Heart right ventricle (tissue), 16 donors: ENCODE data around the gene MACROH2A1. TPM values are rescaled to one million over a fixed set of nuclear protein-coding genes. Genes with fewer than 3 reads are reported as not detected.

Experiments used
- ATAC-seq, 8 donors: fragments of 200-7000 bp; cut with Tn5 transposase; one replicate each; pipeline ENCODE4 v1.9.1; 2020; ENCODE audit warnings: mild to moderate bottlenecking in 8 of 8, moderate library complexity in 8 of 8, moderate number of reproducible peaks in 1 of 8
- DNase-seq, 2 donors: peaks; one replicate each; pipeline ENCODE4 v3.0.0-alpha.2; 2020
- H3K27ac ChIP-seq, 10 donors: fragments of 200-600 bp; sonication (generic) in 2 of 10; one replicate each; pipeline versions ENCODE4 v1.5.0 to v1.8.0; 2020 to 2022; ENCODE audit warnings: mild to moderate bottlenecking in 3 of 10
- H3K27me3 ChIP-seq, 7 donors: fragments of 200-600 bp; one replicate each; pipeline ENCODE4 v1.8.0; 2021 to 2022; ENCODE audit warnings: mild to moderate bottlenecking in 2 of 7
- H3K36me3 ChIP-seq, 9 donors: fragments of 200-600 bp; sonication (generic) in 1 of 9; one replicate each; pipeline versions ENCODE4 v1.5.0 to v1.8.0; 2020 to 2022; ENCODE audit warnings: mild to moderate bottlenecking in 2 of 9
- H3K4me1 ChIP-seq, 9 donors: fragments of 200-600 bp; sonication (generic) in 1 of 9; one replicate each; pipeline versions ENCODE4 v1.5.0 to v1.8.0; 2020 to 2022; ENCODE audit warnings: mild to moderate bottlenecking in 4 of 9
- H3K4me3 ChIP-seq, 10 donors: fragments of 200-600 bp; sonication (generic) in 2 of 10; one replicate each; pipeline versions ENCODE4 v1.5.0 to v1.8.0; 2020 to 2022; ENCODE audit warnings: mild to moderate bottlenecking in 7 of 10, moderate library complexity in 2 of 10
- H3K9me3 ChIP-seq, 11 donors: fragments of 200-600 bp in 10 of 11; sonication (generic) in 2 of 11; one replicate each; pipeline versions ENCODE4 v1.5.0 to v1.8.0; 2013 to 2022; ENCODE audit warnings: mild to moderate bottlenecking in 2 of 11, control low read depth in 1 of 11, moderate library complexity in 1 of 11
- WGBS, 2 donors: extraction: QIAGEN DNeasy Blood & Tissue Kit; methylation state at CpG; one replicate each; pipeline ENCODE4 v1.1.7; 2013; ENCODE audit warnings: inconsistent platforms in 1 of 2; 5-methylcytosine and 5-hydroxymethylcytosine counted together
- intact Hi-C, 10 donors: fragments of 100-400 bp; cut with DNase I; formaldehyde crosslinking; loops; one replicate each; pipeline versions ENCODE4 v1.11.1 to v1.14.2; 2022
- polyA plus RNA-seq, 2 donors: library from polyadenylated mRNA; stranded (reverse); fragments of 200-250 nt; gene quantifications; one replicate each; pipeline ENCODE4 v1.2.3, GENCODE V29; 2013
- total RNA-seq, 10 donors: library from RNA; stranded (reverse); fragmentation: NEBNext Ultra II Directional in 3 of 10; extraction: Animal tissue kit (Norgen Biotek cat#: 25700) in 3 of 10; gene quantifications; one replicate each; pipeline versions ENCODE4 v1.2.1 to v1.2.4, GENCODE V29; 2021 to 2023
- TF ChIP-seq, protein P1 (sequence below), 9 donors: fragments of 200-600 bp; sonication (generic) in 2 of 9; IDR thresholded peaks; one replicate each; pipeline versions ENCODE4 v1.5.0 to v1.8.0; 2021 to 2022; ENCODE audit warnings: antibody characterized with exemption in 9 of 9, mild to moderate bottlenecking in 5 of 9, moderate library complexity in 1 of 9
- donor health status: Arrhythmogenic right ventricular cardiomyopathy.
- donor health status: ischemic (EF 13 %, LVEDD 7.1; RV severe dilation, severe dysfunction).
- donor health status: healthy with polysubstance abuse.
- donor health status: DM: no; HTN: yes; CAD: no.
- donor health status: DM: no; HTN: no; CAD: no.
- donor health status: ischemic (EF 25% LVEDD 6.9; RV normal size, moderate dysfunction).
- donor health status: ischemic (EF 25% LVEDD 5.7; RV mildly dilated, moderate dysfunction).
- donor health status: healthy.
- donor health status: DM: yes; HTN: yes; CAD: no.
- donor health status: Ischemic cardiomyopathy.
- donor health status: ischemic (EF 35%, LVEDD 5.7; RV mildly dilated, moderate dysfunction).
- donor health status: nonischemic (EF 11% LVEDD 7.7; RV severe dilation, severe dysfunction).
- donor health status: DM: yes; HTN: yes; CAD: no.
- donor health status: PGD.
- donor health status: ischemic (EF 29% LVEDD 5.4; RV normal size, mild dysfunction).
- donor health status: nonischemic (EF 23%, LVEDD 6.1; RV moderate dilation, normal function).

MACROH2A1 gene
- total and polyA plus RNA-seq, 12 donors = 80.0 to 152 (median 101) TPM

GRCh38 chr5:135377751-135378680 is 21.0 kb downstream of the MACROH2A1 start:
- ATAC-seq (peak in 4 of 8 donors; percentile 18 to 36 (median 33)), DNase-seq (no peak)
- Histone ChIP-seq H3K4me1 (peaks cover 6 to 95% (median 82%) of the 10 kb centered on the region in 9 donors), H3K9me3 (no peaks in the 10 kb centered on the region), H3K27me3 (no peaks in the 10 kb centered on the region), H3K27ac (no peak overlapping the region), H3K36me3 (peaks cover 0 to 99% (median 9%) of the 10 kb centered on the region in 9 donors), H3K4me3 (no peak overlapping the region)
- 54 to 66% methylated on average over 17 of the region's 17 CpGs for WGBS, 2 donors
- TF ChIP-seq, protein P1, sequence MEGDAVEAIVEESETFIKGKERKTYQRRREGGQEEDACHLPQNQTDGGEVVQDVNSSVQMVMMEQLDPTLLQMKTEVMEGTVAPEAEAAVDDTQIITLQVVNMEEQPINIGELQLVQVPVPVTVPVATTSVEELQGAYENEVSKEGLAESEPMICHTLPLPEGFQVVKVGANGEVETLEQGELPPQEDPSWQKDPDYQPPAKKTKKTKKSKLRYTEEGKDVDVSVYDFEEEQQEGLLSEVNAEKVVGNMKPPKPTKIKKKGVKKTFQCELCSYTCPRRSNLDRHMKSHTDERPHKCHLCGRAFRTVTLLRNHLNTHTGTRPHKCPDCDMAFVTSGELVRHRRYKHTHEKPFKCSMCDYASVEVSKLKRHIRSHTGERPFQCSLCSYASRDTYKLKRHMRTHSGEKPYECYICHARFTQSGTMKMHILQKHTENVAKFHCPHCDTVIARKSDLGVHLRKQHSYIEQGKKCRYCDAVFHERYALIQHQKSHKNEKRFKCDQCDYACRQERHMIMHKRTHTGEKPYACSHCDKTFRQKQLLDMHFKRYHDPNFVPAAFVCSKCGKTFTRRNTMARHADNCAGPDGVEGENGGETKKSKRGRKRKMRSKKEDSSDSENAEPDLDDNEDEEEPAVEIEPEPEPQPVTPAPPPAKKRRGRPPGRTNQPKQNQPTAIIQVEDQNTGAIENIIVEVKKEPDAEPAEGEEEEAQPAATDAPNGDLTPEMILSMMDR (IDR thresholded peaks at IDR 0.05) = no peak
- intact Hi-C loops = no loop called here

- TF ChIP-seq, protein P1 (IDR thresholded peaks at IDR 0.05) = no peak
- Histone ChIP-seq H3K27ac (no peak overlapping the region), H3K9me3 (no peaks in the 10 kb centered on the region), H3K4me3 (no peak overlapping the region), H3K27me3 (no peaks in the 10 kb centered on the region), H3K4me1 (peaks cover 3 to 95% (median 82%) of the 10 kb centered on the region in 9 donors), H3K36me3 (peaks cover 0 to 97% (median 8%) of the 10 kb centered on the region in 9 donors)
- 60 to 72% methylated on average over 13 of the region's 13 CpGs for WGBS, 2 donors
- intact Hi-C loops = no loop called here
- no peak for ATAC-seq
- DNase-seq = no peak
Measured at GRCh38 chr5:135376961-135377624, 21.9 kb downstream of the MACROH2A1 start.

DNA sequence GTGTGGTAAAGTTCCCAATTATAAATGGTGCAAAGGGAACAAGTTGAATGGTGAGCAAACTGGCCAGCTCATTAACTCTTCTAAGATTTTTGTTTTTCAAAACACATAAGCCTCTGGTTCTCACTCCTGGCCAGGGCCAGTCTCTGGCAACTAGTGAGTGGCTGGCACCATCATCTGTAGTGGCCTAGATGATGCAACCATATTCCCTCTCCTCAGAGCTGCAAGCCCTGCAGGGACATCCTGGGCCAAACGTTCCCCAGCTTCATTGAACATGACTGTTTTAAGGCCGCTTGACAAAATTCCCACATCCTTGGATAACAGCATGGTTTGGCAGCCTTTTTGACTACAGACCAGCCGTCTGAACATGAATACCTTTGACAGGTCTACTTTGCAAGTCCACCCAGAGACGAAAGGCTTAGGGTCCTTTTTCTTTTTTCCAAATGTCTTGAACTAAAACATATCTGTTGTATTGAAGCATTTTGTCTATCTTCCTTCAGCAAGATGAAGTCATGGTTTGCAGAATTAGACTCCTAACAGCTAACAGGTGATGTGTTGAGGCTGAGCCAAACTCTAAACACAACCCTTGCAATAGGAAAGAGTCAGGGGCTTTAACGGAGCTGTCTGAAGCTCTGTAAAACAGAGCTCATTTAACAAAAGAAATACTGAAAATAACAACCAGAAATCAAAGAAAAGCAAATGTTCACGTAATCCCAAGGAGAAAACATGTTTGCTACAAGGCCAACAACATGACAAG is 23.8 kb downstream of the MACROH2A1 start:
- DNase-seq (no peak), ATAC-seq (peak in 4 of 8 donors; percentile 33 to 51 (median 39))
- peaks cover 0 to 95% (median 3%) of the 10 kb centered on the region in 9 donors for H3K36me3 ChIP-seq
- TF ChIP-seq, protein P1 (IDR thresholded peaks at IDR 0.05) = no peak
- no peak overlapping the region for H3K4me3 ChIP-seq
- peak overlapping the region in 2 of 10 donors; percentile 13 to 46 for H3K27ac ChIP-seq
- intact Hi-C loops = no loop called here
- no peaks in the 10 kb centered on the region for H3K27me3 ChIP-seq
- WGBS, 2 donors = 64 to 66% methylated on average over 6 of the region's 6 CpGs
- no peaks in the 10 kb centered on the region for H3K9me3 ChIP-seq
- peaks cover 3 to 90% (median 75%) of the 10 kb centered on the region in 9 donors for H3K4me1 ChIP-seq
